Astrocyte (in vitro differentiated cells and primary cell): ENCODE data around the gene LRMDA.

ENCODE experiments used
- CTCF ChIP-seq: IDR thresholded peaks from 2 replicates; pipeline ENCODE4 v1.5.1; 2011; ENCODE audit warnings: low read depth, mild to moderate bottlenecking, inconsistent platforms, low read length, moderate library complexity; ENCODE audit not compliant: insufficient read depth
- EZH2 ChIP-seq: IDR thresholded peaks from 2 replicates; pipeline ENCODE4 v1.6.1; 2012; ENCODE audit warnings: mild to moderate bottlenecking, low read length, inconsistent platforms; ENCODE audit not compliant: insufficient read depth

GRCh38 chr10:76192694-76193320 is 761.4 kb downstream of the LRMDA start:
- TF ChIP-seq CTCF (no peak), EZH2 (no peak)
